SK-N-SH treated with all-trans-retinoic acid at 6 μM for 48 hours (cell line): Measurements from ENCODE around the gene PIK3CA.
"Not testable (repeated sequence)": the region's sequence is repeated elsewhere in the genome, so short reads cannot be mapped to it uniquely, and the experiment has no call there.

Experiments
- ATAC-seq: fragments of 200-7000 bp; cut with Tn5 transposase; 3 replicates; pipeline ENCODE4 v1.9.1; 2020; ENCODE audit warnings: mild to moderate bottlenecking, moderate library complexity
- ARNTL ChIP-seq: fragments of 450-650 bp; formaldehyde crosslinking; IDR thresholded peaks from 2 replicates; pipeline ENCODE4 v1.5.0; 2020; ENCODE audit warnings: low read depth, mild to moderate bottlenecking, moderate library complexity, borderline replicate concordance
- BACH2 ChIP-seq: fragments of 250-450 bp; sonication (Bioruptor Pico); IDR thresholded peaks from 2 replicates; pipeline ENCODE4 v1.9.0; 2021; ENCODE audit warnings: mild to moderate bottlenecking, borderline replicate concordance
- CREB5 ChIP-seq: fragments of 250-450 bp; sonication (Bioruptor Pico); IDR thresholded peaks from 2 replicates; pipeline ENCODE4 v1.5.1; 2020; ENCODE audit warnings: low read depth, mild to moderate bottlenecking, moderate library complexity
- CSDC2 ChIP-seq: fragments of 250-450 bp; sonication (Bioruptor Pico); IDR thresholded peaks from 2 replicates; pipeline ENCODE4 v1.5.0; 2020; ENCODE audit warnings: mild to moderate bottlenecking, moderate library complexity
- CSRNP3 ChIP-seq: fragments of 250-450 bp; sonication (Bioruptor Pico); IDR thresholded peaks from 2 replicates; pipeline ENCODE4 v1.5.1; 2021; ENCODE audit warnings: mild to moderate bottlenecking, moderate library complexity
- ESRRG ChIP-seq: fragments of 250-450 bp; sonication (Bioruptor Pico); IDR thresholded peaks from 2 replicates; pipeline ENCODE4 v1.6.1; 2021; ENCODE audit warnings: mild to moderate bottlenecking
- GLIS3 ChIP-seq: fragments of 250-450 bp; sonication (Bioruptor Pico); IDR thresholded peaks from 2 replicates; pipeline ENCODE4 v1.5.0; 2020; ENCODE audit warnings: mild to moderate bottlenecking, moderate library complexity
- ISL1 ChIP-seq: fragments of 250-450 bp; sonication (Bioruptor Pico); IDR thresholded peaks from 2 replicates; pipeline ENCODE4 v2.1.2; 2022; ENCODE audit warnings: mild to moderate bottlenecking, moderate library complexity
- PATZ1 ChIP-seq: fragments of 250-450 bp; sonication (Bioruptor Pico); IDR thresholded peaks from 2 replicates; pipeline ENCODE4 v1.8.0; 2020; ENCODE audit warnings: mild to moderate bottlenecking, moderate library complexity, borderline replicate concordance
- POU6F1 ChIP-seq: fragments of 250-450 bp; sonication (Bioruptor Pico); IDR thresholded peaks from 2 replicates; pipeline ENCODE4 v1.8.0; 2021; ENCODE audit warnings: low read depth, mild to moderate bottlenecking, moderate library complexity, borderline replicate concordance
- PPARA ChIP-seq: fragments of 250-450 bp; sonication (Bioruptor Pico); IDR thresholded peaks from 2 replicates; pipeline ENCODE4 v1.5.0; 2020; ENCODE audit warnings: mild to moderate bottlenecking, borderline replicate concordance
- RARB ChIP-seq: fragments of 250-450 bp; sonication (Bioruptor Pico); IDR thresholded peaks from 2 replicates; pipeline ENCODE4 v1.8.0; 2021; ENCODE audit warnings: mild to moderate bottlenecking, moderate library complexity
- SNAI2 ChIP-seq: fragments of 250-450 bp; sonication (Bioruptor Pico); IDR thresholded peaks from 2 replicates; pipeline ENCODE4 v1.5.0; 2020; ENCODE audit warnings: mild to moderate bottlenecking, moderate library complexity
- TCF4 ChIP-seq: fragments of 250-450 bp; sonication (Bioruptor Pico); IDR thresholded peaks from 2 replicates; pipeline ENCODE4 v1.8.0; 2021; ENCODE audit warnings: mild to moderate bottlenecking, moderate library complexity, borderline replicate concordance
- TOX ChIP-seq: fragments of 250-450 bp; sonication (Bioruptor Pico); IDR thresholded peaks from 2 replicates; pipeline ENCODE4 v1.8.0; 2021; ENCODE audit warnings: mild to moderate bottlenecking, moderate library complexity, borderline replicate concordance
- ZC3H10 ChIP-seq: fragments of 250-450 bp; sonication (Bioruptor Pico); IDR thresholded peaks from 2 replicates; pipeline ENCODE4 v1.5.1; 2021; ENCODE audit warnings: mild to moderate bottlenecking, moderate library complexity
- ZFP3 ChIP-seq: fragments of 250-450 bp; sonication (Bioruptor Pico); IDR thresholded peaks from 2 replicates; pipeline ENCODE4 v1.5.0; 2020; ENCODE audit warnings: mild to moderate bottlenecking, moderate library complexity
- ZFP30 ChIP-seq: fragments of 450-650 bp; formaldehyde crosslinking; IDR thresholded peaks from 2 replicates; pipeline ENCODE4 v1.5.0; 2022; ENCODE audit warnings: mild to moderate bottlenecking, moderate library complexity
- ZNF565 ChIP-seq: fragments of 450-650 bp; formaldehyde crosslinking; conservative IDR thresholded peaks from 2 replicates; pipeline ENCODE4 v1.5.0; 2020; ENCODE audit warnings: low read depth, mild to moderate bottlenecking, moderate library complexity
- ZNF70 ChIP-seq: fragments of 450-650 bp; formaldehyde crosslinking; IDR thresholded peaks from 2 replicates; pipeline ENCODE4 v1.5.0; 2020; ENCODE audit warnings: mild to moderate bottlenecking, moderate library complexity
- ZNF8 ChIP-seq: fragments of 450-650 bp; formaldehyde crosslinking; IDR thresholded peaks from 2 replicates; pipeline ENCODE4 v1.5.0; 2020; ENCODE audit warnings: mild to moderate bottlenecking, moderate library complexity

The PIK3CA gene

GRCh38 chr3:179236669-179237301, 88.6 kb downstream of the PIK3CA start:
- ATAC-seq, result no peak
- no peak for TF ChIP-seq RARB (CRISPR knock-in tag)
- TF ChIP-seq PATZ1, result no peak
- TF ChIP-seq ZNF565 (CRISPR knock-in tag), result no peak
- TF ChIP-seq PPARA (CRISPR knock-in tag), result no peak
- TF ChIP-seq ARNTL, result no peak
- no peak for TF ChIP-seq CSDC2 (CRISPR knock-in tag)
- no peak for TF ChIP-seq BACH2 (CRISPR knock-in tag)
- no peak for TF ChIP-seq ESRRG (CRISPR knock-in tag)
- TF ChIP-seq ZNF8 (CRISPR knock-in tag), result no peak
- no peak for TF ChIP-seq ZFP3 (CRISPR knock-in tag)
- TF ChIP-seq ZFP30 (CRISPR knock-in tag), result no peak
- TF ChIP-seq GLIS3 (CRISPR knock-in tag), result no peak
- TF ChIP-seq TOX, result no peak
- TF ChIP-seq ZC3H10, result no peak
- TF ChIP-seq POU6F1 (CRISPR knock-in tag), result no peak
- no peak for TF ChIP-seq CSRNP3

- not testable (repeated sequence) for ATAC-seq
These were observed 92.1 kb downstream of the PIK3CA start for GRCh38 chr3:179240299-179240698.

- not testable (repeated sequence) for ATAC-seq
These were observed 94.7 kb downstream of the PIK3CA start for GRCh38 chr3:179242859-179243258.

GRCh38 chr3:179244878-179245277, 96.7 kb downstream of the PIK3CA start:
- ATAC-seq, result no peak; the same call in 2 of the 3 replicates
- TF ChIP-seq CSRNP3, result no peak
- TF ChIP-seq BACH2 (CRISPR knock-in tag), result no peak
- no peak for TF ChIP-seq ZNF70 (CRISPR knock-in tag)
- TF ChIP-seq SNAI2 (CRISPR knock-in tag), result no peak

GRCh38 chr3:179247289-179248015, 99.3 kb downstream of the PIK3CA start:
- ATAC-seq, result no peak
- TF ChIP-seq CREB5 (CRISPR knock-in tag), result no peak
- TF ChIP-seq GLIS3 (CRISPR knock-in tag), result no peak
- TF ChIP-seq ISL1, result no peak
- TF ChIP-seq TCF4 (CRISPR knock-in tag), result no peak
- TF ChIP-seq ZFP30 (CRISPR knock-in tag), result no peak
- no peak for TF ChIP-seq CSDC2 (CRISPR knock-in tag)
- no peak for TF ChIP-seq ZFP3 (CRISPR knock-in tag)
- no peak for TF ChIP-seq CSRNP3
- TF ChIP-seq PATZ1, result no peak
